ENCODE results near the gene ZNF512. TPM values are rescaled to one million over a fixed set of nuclear protein-coding genes. Genes with fewer than 3 reads are reported as not detected.

Gene ZNF512
- total and polyA plus RNA-seq, 10 donors: 16.7 to 61.8 (median 37.4) TPM

GRCh38 chr2:27544143-27544821 lies 38.6 kb upstream of the ZNF512 start:
- H3K4me3 ChIP-seq: no peak overlapping the region
- H3K4me1 ChIP-seq: no peaks in the 10 kb centered on the region
- DNase-seq: no peak
- intact Hi-C loops (cut with DNase I; ENCODE audit: low total_unique reads): no loop called here
- TF ChIP-seq POLR2A (IDR thresholded peaks at IDR 0.05) (no peak), CTCF (IDR thresholded peaks at IDR 0.05 in 8 of 11, conservative IDR thresholded peaks at IDR 0.05 in 3 of 11) (no peak), POLR2AphosphoS5 (IDR thresholded peaks at IDR 0.05) (no peak)
- H3K27ac ChIP-seq: no peak overlapping the region
- peaks cover 0 to 11% (median 0%) of the 10 kb centered on the region in 8 donors for H3K9me3 ChIP-seq
- no peaks in the 10 kb centered on the region for H3K27me3 ChIP-seq (replicated peaks in 1 of 7)
- WGBS, 5 donors: 85 to 95% (median 89%) methylated on average over 6 of the region's 6 CpGs
- no peaks in the 10 kb centered on the region for H3K36me3 ChIP-seq

GRCh38 chr2:27545348-27546141 lies 37.3 kb upstream of the ZNF512 start:
- intact Hi-C loops (cut with DNase I; ENCODE audit: low total_unique reads): no loop called here
- no peak overlapping the region for H3K4me3 ChIP-seq
- no peak overlapping the region for H3K27ac ChIP-seq
- WGBS, 5 donors: 75 to 95% (median 90%) methylated on average over 5 of the region's 5 CpGs
- H3K4me1 ChIP-seq: no peaks in the 10 kb centered on the region
- H3K9me3 ChIP-seq: peaks cover 0 to 11% (median 0%) of the 10 kb centered on the region in 8 donors
- H3K27me3 ChIP-seq (replicated peaks in 1 of 7): no peaks in the 10 kb centered on the region
- no peaks in the 10 kb centered on the region for H3K36me3 ChIP-seq
- DNase-seq: no peak
- TF ChIP-seq POLR2AphosphoS5 (IDR thresholded peaks at IDR 0.05): no peak
- no peak for TF ChIP-seq CTCF (IDR thresholded peaks at IDR 0.05 in 8 of 11, conservative IDR thresholded peaks at IDR 0.05 in 3 of 11)
- TF ChIP-seq POLR2A (IDR thresholded peaks at IDR 0.05): no peak

GRCh38 chr2:27549303-27549702 lies 33.5 kb upstream of the ZNF512 start:
- Histone ChIP-seq H3K9me3 (peaks cover 0 to 11% (median 0%) of the 10 kb centered on the region in 8 donors), H3K27me3 (replicated peaks in 1 of 7) (no peaks in the 10 kb centered on the region), H3K36me3 (no peaks in the 10 kb centered on the region), H3K4me1 (no peaks in the 10 kb centered on the region), H3K4me3 (no peak overlapping the region), H3K27ac (no peak overlapping the region)
- TF ChIP-seq POLR2A (IDR thresholded peaks at IDR 0.05): no peak
- TF ChIP-seq POLR2AphosphoS5 (IDR thresholded peaks at IDR 0.05): no peak
- TF ChIP-seq CTCF (IDR thresholded peaks at IDR 0.05 in 8 of 11, conservative IDR thresholded peaks at IDR 0.05 in 3 of 11): no peak
- intact Hi-C loops (cut with DNase I; ENCODE audit: low total_unique reads): no loop called here
- 56 to 93% (median 72%) methylated on average over 1 of the region's 1 CpG for WGBS, 5 donors
- no peak for DNase-seq

- no peaks in the 10 kb centered on the region for H3K27me3 ChIP-seq (replicated peaks in 1 of 7)
Observed at GRCh38 chr2:27551514-27551913, 31.3 kb upstream of the ZNF512 start.

More at GRCh38 chr2:27551514-27551913, 31.3 kb upstream of the ZNF512 start:
- no peaks in the 10 kb centered on the region for H3K4me1 ChIP-seq
- no peak overlapping the region for H3K27ac ChIP-seq
- no peak for DNase-seq
- peaks cover 0 to 2% (median 0%) of the 10 kb centered on the region in 8 donors for H3K9me3 ChIP-seq
- intact Hi-C loops (cut with DNase I; ENCODE audit: low total_unique reads): no loop called here
- H3K4me3 ChIP-seq: no peak overlapping the region
- H3K36me3 ChIP-seq: no peaks in the 10 kb centered on the region
- WGBS, 5 donors: 93 to 100% (median 97%) methylated on average over 1 of the region's 1 CpG
- TF ChIP-seq POLR2AphosphoS5 (IDR thresholded peaks at IDR 0.05) (no peak), CTCF (IDR thresholded peaks at IDR 0.05 in 8 of 11, conservative IDR thresholded peaks at IDR 0.05 in 3 of 11) (no peak), POLR2A (IDR thresholded peaks at IDR 0.05) (no peak)

Measured in spleen (tissue), 11 donors.